IMR-90 (cell line): ENCODE results near the gene AGAP1. TPM values are rescaled to one million over a fixed set of nuclear protein-coding genes. Genes with fewer than 3 reads are reported as not detected.

Source experiments
- ATAC-seq: fragments of 200-7000 bp; cut with Tn5 transposase; 2 replicates; pipeline ENCODE4 v1.9.1; 2020; ENCODE audit warnings: low read depth, mild to moderate bottlenecking, moderate library complexity
- BruUV-seq: library from RNA; stranded (reverse); fragments of 400-500 nt; replicated peaks from 2 replicates; lab custom pipeline; 2021; lab: Mats Ljungman, UMichigan
- CTCF ChIA-PET: fragments of 300-600 bp; formaldehyde crosslinking; extraction: SDS; loops from one replicate; lab custom pipeline; 2021; ENCODE audit warnings: antibody characterized with exemption; lab: Yijun Ruan, JAX
- POLR2A ChIA-PET: fragments of 300-600 bp; sonication (Branson Sonifier 250); formaldehyde crosslinking; loops from one replicate; lab custom pipeline; 2022; ENCODE audit warnings: antibody characterized with exemption; ENCODE audit not compliant: unreplicated experiment; lab: Charles Lee
- DNase-seq: peaks from one replicate; pipeline ENCODE4 v3.0.0; 2013
- H2AFZ ChIP-seq: replicated peaks from 2 replicates; pipeline ENCODE3; 2013; ENCODE audit warnings: low read length, mild to moderate bottlenecking; ENCODE audit not compliant: poor library complexity
- H2AK5ac ChIP-seq: 2 replicates; pipeline ENCODE4 v1.6.1; 2013; ENCODE audit warnings: low read depth, low read length, inconsistent platforms
- H2AK9ac ChIP-seq: replicated peaks from 2 replicates; pipeline ENCODE3; 2013; ENCODE audit warnings: mild to moderate bottlenecking, low read depth, low read length, moderate library complexity; ENCODE audit not compliant: poor library complexity
- H2BK120ac ChIP-seq: 2 replicates; pipeline ENCODE4 v1.6.1; 2013; ENCODE audit warnings: low read depth, low read length, inconsistent platforms
- H2BK15ac ChIP-seq: 3 replicates; pipeline ENCODE4 v1.6.1; 2013; ENCODE audit warnings: low read depth, low read length, inconsistent platforms
- H2BK20ac ChIP-seq: 2 replicates; pipeline ENCODE4 v1.6.1; 2013; ENCODE audit warnings: low read depth, mild to moderate bottlenecking, inconsistent platforms, low read length, moderate library complexity
- H2BK5ac ChIP-seq: 2 replicates; pipeline ENCODE4 v1.6.1; 2013; ENCODE audit warnings: mild to moderate bottlenecking, low read depth, low read length, inconsistent platforms; ENCODE audit not compliant: poor library complexity, severe bottlenecking
- H3K14ac ChIP-seq: replicated peaks from 2 replicates; pipeline ENCODE4 v1.6.1; 2013; ENCODE audit warnings: low read depth, low read length, inconsistent platforms
- H3K18ac ChIP-seq: 2 replicates; pipeline ENCODE4 v1.6.1; 2013; ENCODE audit warnings: low read depth, low read length, control low read depth
- H3K23ac ChIP-seq: 2 replicates; pipeline ENCODE4 v1.6.1; 2013; ENCODE audit warnings: low read depth, low read length, inconsistent platforms
- H3K27ac ChIP-seq: 2 replicates; pipeline ENCODE4 v1.5.1; 2013; ENCODE audit warnings: mild to moderate bottlenecking, control low read depth, low read length; ENCODE audit not compliant: insufficient read depth
- H3K27me3 ChIP-seq: 2 replicates; pipeline ENCODE4 v1.6.1; 2013; ENCODE audit warnings: low read length; ENCODE audit not compliant: control insufficient read depth, insufficient read depth
- H3K36me3 ChIP-seq: 2 replicates; pipeline ENCODE4 v1.6.1; 2013; ENCODE audit warnings: low read length, mixed read lengths; ENCODE audit not compliant: control insufficient read depth, insufficient read depth
- H3K4ac ChIP-seq: 2 replicates; pipeline ENCODE4 v1.6.1; 2013; ENCODE audit warnings: low read depth, low read length, inconsistent platforms
- H3K4me1 ChIP-seq: 2 replicates; pipeline ENCODE4 v1.6.1; 2013; ENCODE audit warnings: low read length, mixed read lengths; ENCODE audit not compliant: control insufficient read depth, insufficient read depth
- H3K4me2 ChIP-seq: 2 replicates; pipeline ENCODE4 v1.6.1; 2013; ENCODE audit warnings: low read depth, mild to moderate bottlenecking, control low read depth, low read length, moderate library complexity
- H3K4me3 ChIP-seq: 2 replicates; pipeline ENCODE4 v1.5.1; 2013; ENCODE audit warnings: low read depth, mild to moderate bottlenecking, control low read depth, low read length, moderate library complexity; ENCODE audit not compliant: insufficient read depth
- H3K56ac ChIP-seq: 2 replicates; pipeline ENCODE4 v1.6.1; 2013; ENCODE audit warnings: low read length, inconsistent platforms; ENCODE audit not compliant: insufficient read depth; ENCODE audit errors: extremely low read depth
- H3K79me1 ChIP-seq, 2 experiments: 2 replicates each; pipeline ENCODE4 v1.6.1; 2013; ENCODE audit warnings: low read length in 2 of 2, inconsistent platforms in 1 of 2, low read depth in 1 of 2
- H3K9ac ChIP-seq: 2 replicates; pipeline ENCODE4 v1.6.1; 2013; ENCODE audit warnings: low read depth, low read length, control low read depth
- H3K9me1 ChIP-seq: 2 replicates; pipeline ENCODE4 v1.6.1; 2013; ENCODE audit warnings: low read length, inconsistent platforms; ENCODE audit not compliant: insufficient read depth
- H3K9me3 ChIP-seq: 2 replicates; pipeline ENCODE4 v1.6.1; 2013; ENCODE audit warnings: low read length; ENCODE audit not compliant: control insufficient read depth, insufficient read depth
- H4K20me1 ChIP-seq: 2 replicates; pipeline ENCODE4 v1.6.1; 2013; ENCODE audit warnings: low read length, inconsistent platforms; ENCODE audit not compliant: insufficient read depth
- H4K5ac ChIP-seq: 2 replicates; pipeline ENCODE4 v1.6.1; 2013; ENCODE audit warnings: mild to moderate bottlenecking, low read depth, low read length, control low read depth
- H4K8ac ChIP-seq, 2 experiments: 2 replicates each; pipeline ENCODE4 v1.6.1; 2013; ENCODE audit warnings: low read depth in 2 of 2, low read length in 2 of 2, control low read depth in 1 of 2, inconsistent platforms in 1 of 2
- H4K91ac ChIP-seq: 2 replicates; pipeline ENCODE4 v1.6.1; 2013; ENCODE audit warnings: low read depth, low read length, inconsistent platforms; ENCODE audit not compliant: insufficient read depth
- BHLHE40 ChIP-seq: fragments of 150-350 bp; IDR thresholded peaks from 2 replicates; pipeline ENCODE4 v1.6.1; 2016; ENCODE audit warnings: mild to moderate bottlenecking, low read depth, low read length
- CEBPB ChIP-seq: IDR thresholded peaks from 2 replicates; pipeline ENCODE4 v1.6.1; 2012; ENCODE audit warnings: low read depth, low read length, improper control_type of control experiment
- CHD1 ChIP-seq: IDR thresholded peaks from 2 replicates; pipeline ENCODE4 v1.6.1; 2012; ENCODE audit warnings: low read depth, low read length, improper control_type of control experiment
- FOS ChIP-seq: fragments of 150-350 bp; IDR thresholded peaks from 2 replicates; pipeline ENCODE4 v1.6.1; 2016; ENCODE audit warnings: low read depth, low read length
- MAFK ChIP-seq: IDR thresholded peaks from 2 replicates; pipeline ENCODE4 v1.6.1; 2012; ENCODE audit warnings: low read depth, low read length, improper control_type of control experiment
- MAZ ChIP-seq: IDR thresholded peaks from 2 replicates; pipeline ENCODE4 v1.6.1; 2012; ENCODE audit warnings: low read depth, mild to moderate bottlenecking, low read length, improper control_type of control experiment, moderate library complexity, borderline replicate concordance
- MXI1 ChIP-seq: IDR thresholded peaks from 2 replicates; pipeline ENCODE4 v1.6.1; 2012; ENCODE audit warnings: low read depth, mild to moderate bottlenecking, low read length, moderate library complexity, borderline replicate concordance
- NFE2L2 ChIP-seq: fragments of 150-350 bp; IDR thresholded peaks from 2 replicates; pipeline ENCODE4 v1.6.1; 2016; ENCODE audit warnings: low read depth, mild to moderate bottlenecking, low read length
- RAD21 ChIP-seq: IDR thresholded peaks from 2 replicates; pipeline ENCODE4 v1.6.1; 2012; ENCODE audit warnings: low read length, improper control_type of control experiment
- RCOR1 ChIP-seq: IDR thresholded peaks from 2 replicates; pipeline ENCODE4 v1.6.1; 2012; ENCODE audit warnings: mild to moderate bottlenecking, low read length, improper control_type of control experiment; ENCODE audit not compliant: insufficient replicate concordance
- RFX5 ChIP-seq: IDR thresholded peaks from 2 replicates; pipeline ENCODE4 v1.8.0; 2012; ENCODE audit warnings: low read depth, mild to moderate bottlenecking, low read length, moderate library complexity
- SMC3 ChIP-seq: fragments of 150-350 bp; IDR thresholded peaks from 2 replicates; pipeline ENCODE4 v1.6.1; 2016; ENCODE audit warnings: low read depth, mild to moderate bottlenecking, antibody characterized with exemption, low read length, moderate library complexity
- USF2 ChIP-seq: fragments of 150-350 bp; IDR thresholded peaks from 2 replicates; pipeline ENCODE4 v1.6.1; 2017; ENCODE audit warnings: mild to moderate bottlenecking, antibody characterized with exemption, low read length, low read depth
- WGBS, 2 experiments: methylation state at CpG; one replicate each; pipeline versions ENCODE4 v1.1.5 to v1.1.7; 2013; ENCODE audit warnings: missing lambda C conversion rate in 2 of 2; ENCODE audit not compliant: insufficient read length in 1 of 2; ENCODE audit errors: extremely low coverage in 2 of 2; 5-methylcytosine and 5-hydroxymethylcytosine counted together
- dilution Hi-C: fragments of 300-500 bp; cut with HindIII; formaldehyde crosslinking; loops from one replicate; pipeline ENCODE4 v1.14.3; 2018; ENCODE audit warnings: low sequenced_read_pairs; ENCODE audit not compliant: unreplicated experiment
- in situ Hi-C: fragments of 300-500 bp; cut with MboI; formaldehyde crosslinking; loops from 3 replicates; pipeline ENCODE4 v1.14.3; 2019; ENCODE audit warnings: low sequenced_read_pairs, inconsistent platforms, mixed read lengths
- intact Hi-C: fragments of 100-400 bp; cut with micrococcal nuclease; formaldehyde crosslinking; loops from 2 replicates; pipeline ENCODE4 v1.10.0; 2022
- polyA plus RNA-seq, 3 experiments: library from polyadenylated mRNA; depleted of rRNA; stranded (reverse); fragments of >200 nt; gene quantifications; 2 replicates each; pipeline ENCODE4 v1.2.3, GENCODE V29; 2012; ENCODE audit warnings: low replicate concordance in 1 of 3
- total RNA-seq: library from RNA; depleted of rRNA; stranded (reverse); fragments of >200 nt; gene quantifications from 2 replicates; pipeline ENCODE4 v1.2.3, GENCODE V29; 2012
- TF ChIP-seq, protein P1 (sequence below): conservative IDR thresholded peaks from 2 replicates; pipeline ENCODE4 v1.5.1; 2012; ENCODE audit warnings: mild to moderate bottlenecking, low read depth, low read length, improper control_type of control experiment
- TF ChIP-seq, protein P2 (sequence below): fragments of 150-350 bp; IDR thresholded peaks from 2 replicates; pipeline ENCODE4 v1.6.1; 2016; ENCODE audit warnings: low read depth, mild to moderate bottlenecking, low read length, moderate library complexity, borderline replicate concordance

The AGAP1 gene
- total and polyA plus RNA-seq, 2 of the 4 experiments (the other 2 are of a cell fraction), result 15.1 to 16.4 TPM

DNA sequence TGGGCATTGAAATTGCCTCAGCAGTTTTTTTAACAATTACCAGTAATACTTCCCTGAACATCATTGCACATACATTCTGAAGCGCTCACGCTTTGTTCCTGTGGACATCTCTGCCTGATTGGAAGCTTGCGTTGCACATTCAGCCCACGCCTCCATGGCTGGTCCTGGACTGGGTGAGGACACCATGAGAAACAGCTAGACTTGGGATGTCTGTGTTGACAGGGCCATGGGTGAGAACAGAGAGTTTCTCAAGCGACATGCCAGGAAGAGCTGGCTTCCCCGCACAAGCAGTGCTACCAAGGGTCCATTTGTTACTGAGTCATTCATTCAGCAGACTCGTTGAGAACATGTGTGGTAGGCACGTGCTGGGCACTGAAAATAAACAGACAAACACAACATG lies 508.0 kb downstream of the AGAP1 start:
- Histone ChIP-seq H2AK5ac (no peak overlapping the region), H3K14ac (no peak overlapping the region), H3K27ac (no peak overlapping the region), H3K4me2 (no peak overlapping the region), H4K20me1 (no peaks in the 10 kb centered on the region), H2AFZ (peak overlapping the region; percentile 39), H3K36me3 (no peaks in the 10 kb centered on the region), H2BK120ac (no peak overlapping the region), H3K18ac (no peak overlapping the region), H3K27me3 (no peaks in the 10 kb centered on the region), H4K91ac (no peak overlapping the region), H3K4me1 (no peaks in the 10 kb centered on the region), H2AK9ac (no peak overlapping the region), H2BK15ac (no peak overlapping the region), H3K79me1 (0 out of 4 replicates have a peak, but pooled peaks cover 0 to 3% of the 10 kb centered on the region in 2 experiments), H4K5ac (no peak overlapping the region), H4K8ac (no peak overlapping the region), H3K23ac (no peak overlapping the region), H3K4ac (no peak overlapping the region), H3K56ac (no peak overlapping the region), H3K9me1 (peaks cover 3% of the 10 kb centered on the region; the same call in 1 of the 2 replicates), H3K9ac (no peak overlapping the region), H2BK5ac (no peak overlapping the region), H2BK20ac (no peak overlapping the region), H3K4me3 (no peak overlapping the region), H3K9me3 (no peaks in the 10 kb centered on the region)
- dilution Hi-C loops (no loop called here), intact Hi-C loops (no loop called here), in situ Hi-C loops (no loop called here)
- TF ChIP-seq MAZ (no peak), FOS (no peak), MXI1 (no peak), CEBPB (no peak), CHD1 (no peak), RCOR1 (no peak), NFE2L2 (no peak), SMC3 (no peak), MAFK (no peak), BHLHE40 (no peak), RAD21 (no peak), USF2 (no peak), RFX5 (no peak)
- TF ChIP-seq, protein P1, sequence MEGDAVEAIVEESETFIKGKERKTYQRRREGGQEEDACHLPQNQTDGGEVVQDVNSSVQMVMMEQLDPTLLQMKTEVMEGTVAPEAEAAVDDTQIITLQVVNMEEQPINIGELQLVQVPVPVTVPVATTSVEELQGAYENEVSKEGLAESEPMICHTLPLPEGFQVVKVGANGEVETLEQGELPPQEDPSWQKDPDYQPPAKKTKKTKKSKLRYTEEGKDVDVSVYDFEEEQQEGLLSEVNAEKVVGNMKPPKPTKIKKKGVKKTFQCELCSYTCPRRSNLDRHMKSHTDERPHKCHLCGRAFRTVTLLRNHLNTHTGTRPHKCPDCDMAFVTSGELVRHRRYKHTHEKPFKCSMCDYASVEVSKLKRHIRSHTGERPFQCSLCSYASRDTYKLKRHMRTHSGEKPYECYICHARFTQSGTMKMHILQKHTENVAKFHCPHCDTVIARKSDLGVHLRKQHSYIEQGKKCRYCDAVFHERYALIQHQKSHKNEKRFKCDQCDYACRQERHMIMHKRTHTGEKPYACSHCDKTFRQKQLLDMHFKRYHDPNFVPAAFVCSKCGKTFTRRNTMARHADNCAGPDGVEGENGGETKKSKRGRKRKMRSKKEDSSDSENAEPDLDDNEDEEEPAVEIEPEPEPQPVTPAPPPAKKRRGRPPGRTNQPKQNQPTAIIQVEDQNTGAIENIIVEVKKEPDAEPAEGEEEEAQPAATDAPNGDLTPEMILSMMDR, result no peak
- TF ChIP-seq, protein P2, sequence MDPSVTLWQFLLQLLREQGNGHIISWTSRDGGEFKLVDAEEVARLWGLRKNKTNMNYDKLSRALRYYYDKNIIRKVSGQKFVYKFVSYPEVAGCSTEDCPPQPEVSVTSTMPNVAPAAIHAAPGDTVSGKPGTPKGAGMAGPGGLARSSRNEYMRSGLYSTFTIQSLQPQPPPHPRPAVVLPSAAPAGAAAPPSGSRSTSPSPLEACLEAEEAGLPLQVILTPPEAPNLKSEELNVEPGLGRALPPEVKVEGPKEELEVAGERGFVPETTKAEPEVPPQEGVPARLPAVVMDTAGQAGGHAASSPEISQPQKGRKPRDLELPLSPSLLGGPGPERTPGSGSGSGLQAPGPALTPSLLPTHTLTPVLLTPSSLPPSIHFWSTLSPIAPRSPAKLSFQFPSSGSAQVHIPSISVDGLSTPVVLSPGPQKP, result no peak
- ATAC-seq (no peak), DNase-seq (no peak)
- WGBS, 2 experiments, result no CpG with 5 or more reads among the region's 8 CpGs
- CTCF ChIA-PET, result no interaction called here
- POLR2A ChIA-PET, result interaction anchor here (0.6 kb wide), 1 partner anchor 110 kb away, joined by 3 read pairs; no protein-coding TSS in a partner anchor
- no TSS peak for BruUV-seq
